GM23338 (cell line): Measurements from ENCODE around the gene AGMAT. TPM values are rescaled to one million over a fixed set of nuclear protein-coding genes. Genes with fewer than 3 reads are reported as not detected.

Experiments
- ATAC-seq: fragments of 200-7000 bp; cut with Tn5 transposase; 3 replicates; pipeline ENCODE4 v1.9.1; 2020
- DNase-seq: peaks from one replicate; pipeline ENCODE4 v3.0.0-alpha.2; 2015; ENCODE audit warnings: low spot score
- H2AFZ ChIP-seq: fragments of 200-600 bp; sonication (generic); 2 replicates; pipeline ENCODE4 v1.8.0; 2016; ENCODE audit warnings: antibody characterized with exemption, mild to moderate bottlenecking, moderate library complexity
- H3F3A ChIP-seq: fragments of 200-600 bp; sonication (generic); replicated peaks from 2 replicates; pipeline ENCODE4 v1.8.0; 2017; ENCODE audit warnings: antibody characterized with exemption, mixed run types, low read depth
- H3K27ac ChIP-seq: fragments of 200-600 bp; sonication (generic); 2 replicates; pipeline ENCODE4 v1.6.1; 2016; ENCODE audit warnings: low read depth
- H3K27me3 ChIP-seq: fragments of 200-600 bp; sonication (generic); 2 replicates; pipeline ENCODE4 v1.8.0; 2016; ENCODE audit warnings: mild to moderate bottlenecking, mixed run types, moderate library complexity; ENCODE audit not compliant: insufficient read depth
- H3K36me3 ChIP-seq: fragments of 200-600 bp; sonication (generic); 2 replicates; pipeline ENCODE4 v1.8.0; 2016; ENCODE audit warnings: mild to moderate bottlenecking; ENCODE audit not compliant: insufficient read depth
- H3K4me1 ChIP-seq: fragments of 200-600 bp; sonication (generic); 2 replicates; pipeline ENCODE4 v1.8.0; 2016; ENCODE audit warnings: mild to moderate bottlenecking, moderate library complexity; ENCODE audit not compliant: insufficient read depth
- H3K4me2 ChIP-seq: fragments of 200-600 bp; sonication (generic); 2 replicates; pipeline ENCODE4 v1.7.1; 2017; ENCODE audit warnings: mixed run types
- H3K4me3 ChIP-seq: fragments of 200-600 bp; sonication (generic); 2 replicates; pipeline ENCODE4 v1.6.1; 2016; ENCODE audit warnings: mixed run types
- H3K79me2 ChIP-seq: fragments of 200-600 bp; sonication (generic); replicated peaks from 2 replicates; pipeline ENCODE4 v1.8.0; 2017; ENCODE audit warnings: mild to moderate bottlenecking; ENCODE audit not compliant: insufficient read depth
- H3K9me2 ChIP-seq: fragments of 200-600 bp; sonication (generic); 2 replicates; pipeline ENCODE4 v1.8.0; 2017; ENCODE audit not compliant: insufficient read depth
- H4K20me1 ChIP-seq: fragments of 200-600 bp; sonication (generic); replicated peaks from 2 replicates; pipeline ENCODE4 v1.8.0; 2017; ENCODE audit warnings: mild to moderate bottlenecking; ENCODE audit not compliant: insufficient read depth
- H3K27ac Mint-ChIP-seq: 2 replicates; pipeline ENCODE4 v1.8.0; 2020; ENCODE audit warnings: inconsistent platforms, mild to moderate bottlenecking, moderate library complexity, mixed read lengths
- H3K27me3 Mint-ChIP-seq: 3 replicates; pipeline ENCODE4 v1.8.0; 2022; ENCODE audit warnings: low read depth, mild to moderate bottlenecking, moderate library complexity, mixed read lengths, inconsistent platforms; ENCODE audit not compliant: insufficient read depth, poor library complexity
- H3K36me3 Mint-ChIP-seq: 3 replicates; pipeline ENCODE4 v1.8.0; 2021; ENCODE audit warnings: low read depth, mild to moderate bottlenecking, inconsistent platforms, moderate library complexity, mixed read lengths
- H3K4me1 Mint-ChIP-seq: 3 replicates; pipeline ENCODE4 v1.8.0; 2020; ENCODE audit warnings: mild to moderate bottlenecking, inconsistent platforms, mixed read lengths
- H3K4me3 Mint-ChIP-seq: 3 replicates; pipeline ENCODE4 v1.8.0; 2021; ENCODE audit warnings: moderate library complexity, mild to moderate bottlenecking, inconsistent platforms, mixed read lengths
- H3K9me3 Mint-ChIP-seq: 3 replicates; pipeline ENCODE4 v1.8.0; 2020; ENCODE audit warnings: moderate library complexity, mild to moderate bottlenecking, inconsistent platforms, mixed read lengths
- CREB1 ChIP-seq: fragments of 250-450 bp; sonication (Bioruptor Pico); IDR thresholded peaks from 2 replicates; pipeline ENCODE4 v1.5.0; 2020; ENCODE audit warnings: low read depth, mild to moderate bottlenecking, moderate library complexity
- CTCF ChIP-seq, 2 experiments: fragments of 200-600 bp in 1 of 2; sonication (generic) in 1 of 2; conservative IDR thresholded peaks; 2 replicates each; pipeline versions ENCODE4 v1.5.1 to v1.6.1; 2016 to 2017; ENCODE audit warnings: antibody characterized with exemption in 2 of 2, low read depth in 2 of 2, mild to moderate bottlenecking in 2 of 2, moderate library complexity in 1 of 2
- EZH2 ChIP-seq: fragments of 200-600 bp; sonication (generic); IDR thresholded peaks from one replicate; pipeline ENCODE4 v1.8.0; 2017; ENCODE audit warnings: antibody characterized with exemption, mild to moderate bottlenecking, low read depth; ENCODE audit not compliant: unreplicated experiment
- EZH2phosphoT487 ChIP-seq: fragments of 200-600 bp; sonication (generic); IDR thresholded peaks from one replicate; pipeline ENCODE4 v1.8.1; 2018; ENCODE audit warnings: antibody characterized with exemption; ENCODE audit not compliant: unreplicated experiment
- JUNB ChIP-seq: IDR thresholded peaks from one replicate; pipeline ENCODE4 v1.6.1; 2016; ENCODE audit warnings: antibody characterized with exemption; ENCODE audit not compliant: unreplicated experiment
- POLR2AphosphoS5 ChIP-seq: IDR thresholded peaks from 2 replicates; pipeline ENCODE4 v1.6.1; 2016; ENCODE audit warnings: antibody characterized with exemption, low read depth
- REST ChIP-seq: IDR thresholded peaks from one replicate; pipeline ENCODE4 v1.6.1; 2018; ENCODE audit warnings: antibody characterized with exemption; ENCODE audit not compliant: unreplicated experiment
- ZNF114 ChIP-seq: fragments of 250-450 bp; sonication (Bioruptor Pico); IDR thresholded peaks from 2 replicates; pipeline ENCODE4 v1.5.0; 2020; ENCODE audit warnings: mild to moderate bottlenecking, moderate library complexity
- ZNF331 ChIP-seq: fragments of 250-450 bp; sonication (Bioruptor Pico); IDR thresholded peaks from 2 replicates; pipeline ENCODE4 v1.5.0; 2020; ENCODE audit warnings: low read depth, mild to moderate bottlenecking, moderate library complexity
- polyA plus RNA-seq: library from polyadenylated mRNA; unstranded; fragments of >200 nt; fragmentation: Nextera tagmentation; extraction: Ambion mirVana; gene quantifications from 2 replicates; pipeline ENCODE4 v1.2.1, GENCODE V29; 2016
- total RNA-seq: library from RNA; depleted of rRNA; stranded (reverse); fragments of >200 nt; shearing (Covaris generic); gene quantifications from 2 replicates; pipeline ENCODE4 v1.2.3, GENCODE V29; 2014
- TF ChIP-seq, protein P1 (sequence below): fragments of 250-450 bp; sonication (Bioruptor Pico); IDR thresholded peaks from 2 replicates; pipeline ENCODE4 v1.5.0; 2020; ENCODE audit warnings: mild to moderate bottlenecking, moderate library complexity

Gene AGMAT
- total and polyA plus RNA-seq, 2 experiments from 2014 or later, result 1.8 to 7.4 TPM

DNA sequence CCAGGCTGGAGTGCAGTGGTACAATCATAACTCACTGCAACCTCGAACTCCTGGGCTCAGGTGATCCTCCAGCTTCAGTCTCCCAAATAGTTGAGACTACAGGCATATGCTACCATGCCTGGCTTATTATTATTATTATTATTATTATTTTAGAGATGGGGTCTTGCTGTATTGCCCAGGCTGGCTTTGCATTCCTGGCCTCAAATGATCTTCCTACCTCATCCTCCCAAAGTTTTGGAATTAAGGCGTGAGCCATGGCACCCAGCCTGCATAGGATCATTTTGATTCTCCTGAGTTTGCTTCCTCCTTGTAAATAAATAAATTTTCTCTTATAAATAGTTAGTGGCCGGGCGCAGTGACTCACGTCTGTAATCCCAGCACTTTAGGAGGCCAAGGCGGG, 38.6 kb upstream of the AGMAT start:
- Histone ChIP-seq H3K27me3 (no peaks in the 10 kb centered on the region), H4K20me1 (peaks cover 64% of the 10 kb centered on the region), H3F3A (no peaks in the 10 kb centered on the region), H3K4me3 (no peak overlapping the region), H3K9me2 (no peaks in the 10 kb centered on the region), H3K36me3 (peaks cover 20% of the 10 kb centered on the region), H3K79me2 (peaks cover 100% of the 10 kb centered on the region), H3K4me1 (peaks cover 16% of the 10 kb centered on the region; the same call in 1 of the 2 replicates), H2AFZ (no peak overlapping the region), H3K4me2 (no peak overlapping the region), H3K27ac (peak overlapping the region; percentile 56; the same call in 1 of the 2 replicates)
- TF ChIP-seq CREB1 (CRISPR knock-in tag) (no peak), ZNF114 (CRISPR knock-in tag) (no peak), POLR2AphosphoS5 (no peak), CTCF (conservative IDR thresholded peaks at IDR 0.05; ENCODE audit: low read depth in 2 of 2) (no peak), EZH2phosphoT487 (no peak)
- ATAC-seq, result no peak
- Mint-ChIP-seq H3K4me3 (no peak overlapping the region), H3K27ac (no peak overlapping the region), H3K27me3 (peaks cover 4% of the 10 kb centered on the region), H3K4me1 (peaks cover 16% of the 10 kb centered on the region), H3K36me3 (peaks cover 25% of the 10 kb centered on the region), H3K9me3 (no peaks in the 10 kb centered on the region)
- DNase-seq, result no peak

DNA sequence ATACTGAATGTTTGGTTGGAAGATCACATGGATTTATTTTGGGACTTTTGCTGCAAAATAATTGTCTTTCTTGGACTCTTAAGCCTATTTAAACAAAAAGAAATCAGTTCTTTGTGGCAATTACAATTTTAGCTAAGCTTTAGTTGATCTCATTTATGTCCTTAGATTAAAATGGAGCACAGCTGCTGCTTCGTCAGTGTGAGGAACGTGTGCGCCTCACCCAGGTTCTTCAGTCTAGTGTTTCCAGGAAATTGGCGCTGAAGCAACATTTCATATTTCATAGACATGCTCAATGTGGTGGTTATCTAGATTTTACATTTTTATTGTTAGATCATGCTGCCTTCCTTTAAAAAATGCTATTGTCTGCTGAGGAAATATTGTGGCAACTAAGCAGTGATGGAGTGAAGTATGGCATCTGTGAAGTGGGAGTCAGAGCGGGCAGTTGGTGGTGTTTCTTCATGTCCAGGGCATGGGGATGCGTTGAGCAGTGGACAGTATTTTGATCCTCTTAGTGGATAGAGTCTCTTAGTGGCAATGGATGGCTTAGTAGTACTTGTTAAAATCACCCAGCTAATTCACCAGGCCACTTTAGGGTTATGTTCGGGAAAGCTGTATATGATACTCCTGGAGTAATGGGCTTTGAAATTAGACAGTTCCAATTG, 38.0 kb upstream of the AGMAT start:
- Histone ChIP-seq H3K79me2 (peaks cover 100% of the 10 kb centered on the region), H3K4me2 (no peak overlapping the region), H3K9me2 (no peaks in the 10 kb centered on the region), H2AFZ (no peak overlapping the region), H4K20me1 (peaks cover 64% of the 10 kb centered on the region), H3K27me3 (no peaks in the 10 kb centered on the region), H3F3A (no peaks in the 10 kb centered on the region), H3K36me3 (peaks cover 17% of the 10 kb centered on the region), H3K27ac (0 out of 2 replicates have a peak overlapping the region, but pooled peaks have one; percentile 23), H3K4me3 (no peak overlapping the region), H3K4me1 (peaks cover 17% of the 10 kb centered on the region; the same call in 1 of the 2 replicates)
- Mint-ChIP-seq H3K27ac (no peak overlapping the region; the same call in 1 of the 2 replicates), H3K27me3 (peaks cover 6% of the 10 kb centered on the region), H3K4me1 (peaks cover 17% of the 10 kb centered on the region), H3K9me3 (no peaks in the 10 kb centered on the region), H3K4me3 (no peak overlapping the region), H3K36me3 (peaks cover 23% of the 10 kb centered on the region)
- no peak for DNase-seq
- no peak for ATAC-seq
- TF ChIP-seq JUNB, result no peak
- no peak for TF ChIP-seq EZH2
- TF ChIP-seq ZNF331 (CRISPR knock-in tag), result no peak
- TF ChIP-seq CREB1 (CRISPR knock-in tag), result no peak
- TF ChIP-seq, protein P1, sequence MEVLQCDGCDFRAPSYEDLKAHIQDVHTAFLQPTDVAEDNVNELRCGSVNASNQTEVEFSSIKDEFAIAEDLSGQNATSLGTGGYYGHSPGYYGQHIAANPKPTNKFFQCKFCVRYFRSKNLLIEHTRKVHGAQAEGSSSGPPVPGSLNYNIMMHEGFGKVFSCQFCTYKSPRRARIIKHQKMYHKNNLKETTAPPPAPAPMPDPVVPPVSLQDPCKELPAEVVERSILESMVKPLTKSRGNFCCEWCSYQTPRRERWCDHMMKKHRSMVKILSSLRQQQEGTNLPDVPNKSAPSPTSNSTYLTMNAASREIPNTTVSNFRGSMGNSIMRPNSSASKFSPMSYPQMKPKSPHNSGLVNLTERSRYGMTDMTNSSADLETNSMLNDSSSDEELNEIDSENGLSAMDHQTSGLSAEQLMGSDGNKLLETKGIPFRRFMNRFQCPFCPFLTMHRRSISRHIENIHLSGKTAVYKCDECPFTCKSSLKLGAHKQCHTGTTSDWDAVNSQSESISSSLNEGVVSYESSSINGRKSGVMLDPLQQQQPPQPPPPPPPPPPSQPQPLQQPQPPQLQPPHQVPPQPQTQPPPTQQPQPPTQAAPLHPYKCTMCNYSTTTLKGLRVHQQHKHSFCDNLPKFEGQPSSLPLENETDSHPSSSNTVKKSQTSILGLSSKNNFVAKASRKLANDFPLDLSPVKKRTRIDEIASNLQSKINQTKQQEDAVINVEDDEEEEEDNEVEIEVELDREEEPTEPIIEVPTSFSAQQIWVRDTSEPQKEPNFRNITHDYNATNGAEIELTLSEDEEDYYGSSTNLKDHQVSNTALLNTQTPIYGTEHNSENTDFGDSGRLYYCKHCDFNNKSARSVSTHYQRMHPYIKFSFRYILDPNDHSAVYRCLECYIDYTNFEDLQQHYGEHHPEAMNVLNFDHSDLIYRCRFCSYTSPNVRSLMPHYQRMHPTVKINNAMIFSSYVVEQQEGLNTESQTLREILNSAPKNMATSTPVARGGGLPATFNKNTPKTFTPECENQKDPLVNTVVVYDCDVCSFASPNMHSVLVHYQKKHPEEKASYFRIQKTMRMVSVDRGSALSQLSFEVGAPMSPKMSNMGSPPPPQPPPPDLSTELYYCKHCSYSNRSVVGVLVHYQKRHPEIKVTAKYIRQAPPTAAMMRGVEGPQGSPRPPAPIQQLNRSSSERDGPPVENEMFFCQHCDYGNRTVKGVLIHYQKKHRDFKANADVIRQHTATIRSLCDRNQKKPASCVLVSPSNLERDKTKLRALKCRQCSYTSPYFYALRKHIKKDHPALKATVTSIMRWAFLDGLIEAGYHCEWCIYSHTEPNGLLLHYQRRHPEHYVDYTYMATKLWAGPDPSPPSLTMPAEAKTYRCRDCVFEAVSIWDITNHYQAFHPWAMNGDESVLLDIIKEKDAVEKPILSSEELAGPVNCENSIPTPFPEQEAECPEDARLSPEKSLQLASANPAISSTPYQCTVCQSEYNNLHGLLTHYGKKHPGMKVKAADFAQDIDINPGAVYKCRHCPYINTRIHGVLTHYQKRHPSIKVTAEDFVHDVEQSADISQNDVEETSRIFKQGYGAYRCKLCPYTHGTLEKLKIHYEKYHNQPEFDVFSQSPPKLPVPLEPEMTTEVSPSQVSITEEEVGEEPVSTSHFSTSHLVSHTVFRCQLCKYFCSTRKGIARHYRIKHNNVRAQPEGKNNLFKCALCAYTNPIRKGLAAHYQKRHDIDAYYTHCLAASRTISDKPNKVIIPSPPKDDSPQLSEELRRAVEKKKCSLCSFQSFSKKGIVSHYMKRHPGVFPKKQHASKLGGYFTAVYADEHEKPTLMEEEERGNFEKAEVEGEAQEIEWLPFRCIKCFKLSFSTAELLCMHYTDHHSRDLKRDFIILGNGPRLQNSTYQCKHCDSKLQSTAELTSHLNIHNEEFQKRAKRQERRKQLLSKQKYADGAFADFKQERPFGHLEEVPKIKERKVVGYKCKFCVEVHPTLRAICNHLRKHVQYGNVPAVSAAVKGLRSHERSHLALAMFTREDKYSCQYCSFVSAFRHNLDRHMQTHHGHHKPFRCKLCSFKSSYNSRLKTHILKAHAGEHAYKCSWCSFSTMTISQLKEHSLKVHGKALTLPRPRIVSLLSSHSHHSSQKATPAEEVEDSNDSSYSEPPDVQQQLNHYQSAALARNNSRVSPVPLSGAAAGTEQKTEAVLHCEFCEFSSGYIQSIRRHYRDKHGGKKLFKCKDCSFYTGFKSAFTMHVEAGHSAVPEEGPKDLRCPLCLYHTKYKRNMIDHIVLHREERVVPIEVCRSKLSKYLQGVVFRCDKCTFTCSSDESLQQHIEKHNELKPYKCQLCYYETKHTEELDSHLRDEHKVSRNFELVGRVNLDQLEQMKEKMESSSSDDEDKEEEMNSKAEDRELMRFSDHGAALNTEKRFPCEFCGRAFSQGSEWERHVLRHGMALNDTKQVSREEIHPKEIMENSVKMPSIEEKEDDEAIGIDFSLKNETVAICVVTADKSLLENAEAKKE (CRISPR knock-in tag), result no peak
- TF ChIP-seq REST, result no peak
